ENCODE measurements around the gene FOXN3. TPM values are rescaled to one million over a fixed set of nuclear protein-coding genes. Genes with fewer than 3 reads are reported as not detected.
A peak's percentile ranks its signal among the peaks of the same experiment; 100 is the strongest.

FOXN3 gene
- total RNA-seq, 2 donors from 2014 or later = 53.9 to 141 TPM

DNA sequence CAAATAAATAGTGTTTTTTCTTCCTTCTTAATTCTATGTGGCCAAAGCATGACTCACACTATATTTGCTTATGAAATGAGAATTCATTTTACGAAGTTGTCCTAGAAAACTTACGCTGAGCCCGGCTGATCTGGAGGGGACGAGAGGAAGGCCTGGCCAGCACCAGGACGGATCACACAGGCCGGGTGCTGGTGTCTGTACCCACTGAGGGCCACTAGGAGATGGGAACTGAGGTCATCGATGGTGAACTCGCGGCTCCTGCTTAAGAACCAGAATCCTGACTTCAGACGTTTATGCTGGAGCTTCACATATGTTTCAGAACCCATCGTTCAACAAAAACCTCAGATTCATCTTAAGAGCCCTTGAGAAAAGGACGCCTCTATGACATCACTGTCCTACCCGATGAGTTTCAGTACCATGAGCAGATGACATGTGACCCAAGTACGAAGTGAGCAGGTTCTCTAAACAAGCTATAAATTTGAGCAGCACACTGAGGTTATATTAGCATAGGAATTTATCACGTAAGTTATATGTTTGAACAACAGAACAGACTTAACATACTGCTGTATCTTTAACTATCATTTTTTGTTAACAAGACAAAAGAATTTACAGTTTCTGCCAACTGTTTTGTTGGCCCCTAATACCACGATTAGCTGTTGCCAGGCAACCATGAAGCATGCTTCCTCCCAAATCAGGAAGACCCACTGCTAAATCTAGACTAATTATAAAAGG lies 111.9 kb downstream of the FOXN3 start:
- DNase-seq (ENCODE audit: low spot score) = peak; percentile 56
- H3K4me3 ChIP-seq = no peak overlapping the region
- peaks cover 7% of the 10 kb centered on the region for H3K4me1 ChIP-seq (replicated peaks)
- H3K36me3 ChIP-seq = no peaks in the 10 kb centered on the region
- no peak for TF ChIP-seq POLR2A (IDR thresholded peaks at IDR 0.05)
- peak; percentile 84 for TF ChIP-seq POLR2AphosphoS5 (IDR thresholded peaks at IDR 0.05)
- TF ChIP-seq, protein P1, sequence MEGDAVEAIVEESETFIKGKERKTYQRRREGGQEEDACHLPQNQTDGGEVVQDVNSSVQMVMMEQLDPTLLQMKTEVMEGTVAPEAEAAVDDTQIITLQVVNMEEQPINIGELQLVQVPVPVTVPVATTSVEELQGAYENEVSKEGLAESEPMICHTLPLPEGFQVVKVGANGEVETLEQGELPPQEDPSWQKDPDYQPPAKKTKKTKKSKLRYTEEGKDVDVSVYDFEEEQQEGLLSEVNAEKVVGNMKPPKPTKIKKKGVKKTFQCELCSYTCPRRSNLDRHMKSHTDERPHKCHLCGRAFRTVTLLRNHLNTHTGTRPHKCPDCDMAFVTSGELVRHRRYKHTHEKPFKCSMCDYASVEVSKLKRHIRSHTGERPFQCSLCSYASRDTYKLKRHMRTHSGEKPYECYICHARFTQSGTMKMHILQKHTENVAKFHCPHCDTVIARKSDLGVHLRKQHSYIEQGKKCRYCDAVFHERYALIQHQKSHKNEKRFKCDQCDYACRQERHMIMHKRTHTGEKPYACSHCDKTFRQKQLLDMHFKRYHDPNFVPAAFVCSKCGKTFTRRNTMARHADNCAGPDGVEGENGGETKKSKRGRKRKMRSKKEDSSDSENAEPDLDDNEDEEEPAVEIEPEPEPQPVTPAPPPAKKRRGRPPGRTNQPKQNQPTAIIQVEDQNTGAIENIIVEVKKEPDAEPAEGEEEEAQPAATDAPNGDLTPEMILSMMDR (IDR thresholded peaks at IDR 0.05) = peak in 1 of 4 experiments; percentile 9
- no peaks in the 10 kb centered on the region for H3K9me3 ChIP-seq
- peak overlapping the region; percentile 74 to 81 for H3K27ac ChIP-seq
- WGBS = 29% methylated on average over 16 of the region's 16 CpGs
- intact Hi-C loops (cut with DNase I) = loop anchor here (5.0 kb wide), 1 partner anchor 112 kb away; the partner anchor contains the start of gene FOXN3
- no peaks in the 10 kb centered on the region for H3K27me3 ChIP-seq (replicated peaks; ENCODE audit: insufficient read depth)

DNA sequence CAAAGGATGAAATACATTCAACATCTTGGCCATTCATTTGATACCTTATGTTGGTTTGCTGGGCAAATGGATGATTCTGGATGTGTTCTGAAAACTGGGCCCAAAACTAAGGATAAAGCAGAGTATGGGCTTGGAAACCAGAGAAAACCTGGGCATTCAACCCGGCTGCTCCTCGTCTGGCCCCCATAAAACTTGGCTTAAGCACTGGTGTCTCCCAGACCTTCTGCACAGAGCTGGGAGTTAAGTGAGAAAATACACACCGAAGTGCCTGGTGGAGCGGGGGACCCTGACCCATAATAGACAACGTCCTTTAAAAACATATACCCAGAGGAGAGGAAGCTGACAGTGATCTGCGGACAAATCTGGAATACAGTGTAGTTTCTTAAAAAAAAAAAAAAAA lies 112.5 kb downstream of the FOXN3 start:
- TF ChIP-seq POLR2A (IDR thresholded peaks at IDR 0.05) (no peak), POLR2AphosphoS5 (IDR thresholded peaks at IDR 0.05) (no peak)
- TF ChIP-seq, protein P1 (IDR thresholded peaks at IDR 0.05) = no peak
- Histone ChIP-seq H3K4me3 (no peak overlapping the region), H3K36me3 (no peaks in the 10 kb centered on the region), H3K27me3 (replicated peaks; ENCODE audit: insufficient read depth) (no peaks in the 10 kb centered on the region), H3K4me1 (replicated peaks) (peaks cover 7% of the 10 kb centered on the region), H3K9me3 (no peaks in the 10 kb centered on the region), H3K27ac (peak overlapping the region; percentile 74 to 81)
- intact Hi-C loops (cut with DNase I) = loop anchor here (5.0 kb wide), 1 partner anchor 113 kb away; the partner anchor contains the start of gene FOXN3
- WGBS = 57% methylated on average over 6 of the region's 6 CpGs
- no peak for DNase-seq (ENCODE audit: low spot score)

DNA sequence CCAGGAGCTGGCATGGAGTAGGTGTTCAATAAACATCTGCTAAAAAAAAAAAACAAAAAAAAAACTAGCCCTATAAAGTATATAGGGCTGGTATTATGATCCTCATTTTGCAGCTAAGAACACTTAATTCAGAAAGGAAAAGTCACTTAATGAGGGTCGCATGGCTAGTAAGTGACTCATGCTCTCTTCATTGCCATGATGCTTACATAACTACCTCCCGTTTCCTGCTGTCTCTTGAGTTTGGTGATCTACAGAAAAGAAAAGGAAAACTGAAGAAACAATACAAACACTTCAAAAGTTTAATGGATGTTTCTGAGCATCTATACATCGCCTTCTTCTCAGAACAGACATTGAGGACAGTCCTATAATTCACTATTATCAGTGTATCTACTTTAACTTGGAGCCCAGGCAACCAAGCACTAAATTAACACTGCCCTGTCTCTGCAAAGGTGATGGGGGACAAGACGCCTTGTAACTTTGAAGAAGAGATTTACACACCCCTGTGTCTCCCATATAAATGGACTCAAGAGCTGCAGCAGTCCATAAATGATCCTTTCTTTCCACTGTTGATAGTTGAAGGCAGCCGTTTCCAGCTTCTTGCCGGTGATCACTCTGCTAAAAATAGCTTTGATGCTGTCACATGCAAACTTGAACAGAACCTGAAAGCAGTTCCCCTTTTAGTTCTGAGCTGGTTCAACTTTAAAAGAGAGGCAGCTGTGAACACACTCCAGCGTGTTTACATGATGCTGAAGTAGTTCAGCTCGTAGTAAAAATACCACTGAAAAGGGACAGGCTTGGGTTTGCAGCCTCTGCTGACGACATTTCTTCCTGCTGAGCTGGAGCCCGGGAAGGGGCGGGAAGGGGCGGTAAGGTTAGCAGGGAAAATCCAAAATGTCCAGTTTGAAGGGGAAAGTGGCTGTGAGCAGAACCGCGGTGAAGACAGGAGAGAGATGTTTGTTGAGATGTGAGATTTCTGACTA lies 113.3 kb downstream of the FOXN3 start:
- peak overlapping the region; percentile 74 to 81 for H3K27ac ChIP-seq
- H3K27me3 ChIP-seq (replicated peaks; ENCODE audit: insufficient read depth) = no peaks in the 10 kb centered on the region
- intact Hi-C loops (cut with DNase I) = loop anchor here (5.0 kb wide), 1 partner anchor 114 kb away; the partner anchor contains the start of gene FOXN3
- TF ChIP-seq, protein P1 (IDR thresholded peaks at IDR 0.05) = no peak
- TF ChIP-seq POLR2AphosphoS5 (IDR thresholded peaks at IDR 0.05) (peak; percentile 84), POLR2A (IDR thresholded peaks at IDR 0.05) (peak; percentile 19)
- H3K36me3 ChIP-seq = no peaks in the 10 kb centered on the region
- peak; percentile 59 for DNase-seq (ENCODE audit: low spot score)
- WGBS = 13% methylated on average over 14 of the region's 14 CpGs
- peaks cover 7% of the 10 kb centered on the region for H3K4me1 ChIP-seq (replicated peaks)
- no peak overlapping the region for H3K4me3 ChIP-seq
- H3K9me3 ChIP-seq = no peaks in the 10 kb centered on the region

DNA sequence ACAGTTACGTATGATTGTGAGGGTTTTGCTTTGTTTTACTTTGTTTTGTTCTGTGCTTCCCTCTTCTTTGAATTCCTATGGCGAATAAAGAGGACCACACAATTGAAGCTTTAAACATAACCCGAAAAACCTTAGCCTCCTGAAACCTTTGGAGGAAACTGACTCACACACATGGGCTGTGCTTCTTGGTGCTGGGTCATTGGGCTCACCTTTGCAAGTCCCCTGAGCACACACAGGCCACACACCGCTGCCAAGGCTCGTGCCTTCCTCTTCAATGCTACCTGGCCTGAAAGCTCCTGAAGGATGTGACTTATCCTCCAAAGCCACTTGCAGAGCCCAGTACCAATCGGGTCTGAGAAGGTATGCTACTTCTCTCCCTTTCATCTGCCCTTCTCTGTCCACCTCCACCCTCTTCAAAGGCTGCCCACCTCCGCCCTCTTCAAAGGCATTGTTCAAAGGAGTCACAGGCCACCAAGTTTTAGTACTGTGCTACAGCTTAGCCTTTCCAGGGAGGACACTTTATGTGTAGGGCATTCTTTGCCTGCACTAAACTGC lies 114.6 kb downstream of the FOXN3 start:
- Histone ChIP-seq H3K4me3 (no peak overlapping the region), H3K36me3 (no peaks in the 10 kb centered on the region), H3K9me3 (no peaks in the 10 kb centered on the region), H3K4me1 (replicated peaks) (peaks cover 7% of the 10 kb centered on the region), H3K27me3 (replicated peaks; ENCODE audit: insufficient read depth) (no peaks in the 10 kb centered on the region), H3K27ac (peak overlapping the region in 1 of 2 donors; percentile 74)
- WGBS = 90% methylated on average over 7 of the region's 7 CpGs
- intact Hi-C loops (cut with DNase I) = loop anchor here (5.0 kb wide), 1 partner anchor 115 kb away; the partner anchor contains the start of gene FOXN3
- TF ChIP-seq POLR2AphosphoS5 (IDR thresholded peaks at IDR 0.05) (no peak), POLR2A (IDR thresholded peaks at IDR 0.05) (no peak)
- TF ChIP-seq, protein P1 (IDR thresholded peaks at IDR 0.05) = no peak
- DNase-seq (ENCODE audit: low spot score) = no peak
